ENCODE results near the gene RINL.

RINL gene

DNA sequence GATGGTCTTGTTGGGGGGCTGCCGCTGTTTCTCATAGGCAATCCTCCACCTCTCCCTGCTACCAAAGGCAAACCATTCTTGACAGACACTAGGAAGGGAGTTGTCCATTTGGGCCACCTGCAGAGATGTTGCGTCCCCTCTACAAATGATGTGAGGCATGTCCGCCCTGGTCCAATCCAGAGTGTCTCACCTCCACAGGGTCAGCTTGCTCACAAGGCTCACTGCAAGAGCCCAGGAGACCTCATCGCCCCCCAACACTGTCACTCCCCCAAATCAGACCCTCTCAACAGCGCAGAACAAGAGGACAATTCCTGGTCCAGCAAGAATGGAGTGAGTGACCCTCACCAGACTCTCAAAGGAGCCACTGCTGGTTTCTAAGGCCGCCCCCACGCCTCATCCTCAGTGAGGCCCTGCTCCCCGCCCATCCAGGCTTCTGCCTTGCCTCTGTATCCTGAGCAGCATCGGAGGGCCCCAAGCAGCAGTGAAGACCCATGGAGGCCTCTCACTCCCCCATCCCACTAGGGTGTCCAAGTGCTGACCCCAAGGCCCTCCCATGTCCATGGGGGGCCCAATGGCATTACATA, 34.8 kb downstream of the RINL start:
- TF ChIP-seq, protein P1, sequence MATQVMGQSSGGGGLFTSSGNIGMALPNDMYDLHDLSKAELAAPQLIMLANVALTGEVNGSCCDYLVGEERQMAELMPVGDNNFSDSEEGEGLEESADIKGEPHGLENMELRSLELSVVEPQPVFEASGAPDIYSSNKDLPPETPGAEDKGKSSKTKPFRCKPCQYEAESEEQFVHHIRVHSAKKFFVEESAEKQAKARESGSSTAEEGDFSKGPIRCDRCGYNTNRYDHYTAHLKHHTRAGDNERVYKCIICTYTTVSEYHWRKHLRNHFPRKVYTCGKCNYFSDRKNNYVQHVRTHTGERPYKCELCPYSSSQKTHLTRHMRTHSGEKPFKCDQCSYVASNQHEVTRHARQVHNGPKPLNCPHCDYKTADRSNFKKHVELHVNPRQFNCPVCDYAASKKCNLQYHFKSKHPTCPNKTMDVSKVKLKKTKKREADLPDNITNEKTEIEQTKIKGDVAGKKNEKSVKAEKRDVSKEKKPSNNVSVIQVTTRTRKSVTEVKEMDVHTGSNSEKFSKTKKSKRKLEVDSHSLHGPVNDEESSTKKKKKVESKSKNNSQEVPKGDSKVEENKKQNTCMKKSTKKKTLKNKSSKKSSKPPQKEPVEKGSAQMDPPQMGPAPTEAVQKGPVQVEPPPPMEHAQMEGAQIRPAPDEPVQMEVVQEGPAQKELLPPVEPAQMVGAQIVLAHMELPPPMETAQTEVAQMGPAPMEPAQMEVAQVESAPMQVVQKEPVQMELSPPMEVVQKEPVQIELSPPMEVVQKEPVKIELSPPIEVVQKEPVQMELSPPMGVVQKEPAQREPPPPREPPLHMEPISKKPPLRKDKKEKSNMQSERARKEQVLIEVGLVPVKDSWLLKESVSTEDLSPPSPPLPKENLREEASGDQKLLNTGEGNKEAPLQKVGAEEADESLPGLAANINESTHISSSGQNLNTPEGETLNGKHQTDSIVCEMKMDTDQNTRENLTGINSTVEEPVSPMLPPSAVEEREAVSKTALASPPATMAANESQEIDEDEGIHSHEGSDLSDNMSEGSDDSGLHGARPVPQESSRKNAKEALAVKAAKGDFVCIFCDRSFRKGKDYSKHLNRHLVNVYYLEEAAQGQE (IDR thresholded peaks at IDR 0.05; ENCODE audit: low read depth) = no peak
- TF ChIP-seq CEBPB (IDR thresholded peaks at IDR 0.05) (no peak), RAD21 (IDR thresholded peaks at IDR 0.05; ENCODE audit: low read depth) (no peak), FOXM1 (IDR thresholded peaks at IDR 0.05; ENCODE audit: borderline replicate concordance, low read depth) (no peak), ZBTB7A (IDR thresholded peaks at IDR 0.05; ENCODE audit: low read depth) (no peak), TAF1 (IDR thresholded peaks at IDR 0.05; ENCODE audit: low read depth) (no peak), EP300 (IDR thresholded peaks at IDR 0.05; ENCODE audit: borderline replicate concordance) (no peak), EGR1 (IDR thresholded peaks at IDR 0.05) (no peak), TEAD4 (IDR thresholded peaks at IDR 0.05) (no peak), NFIC (IDR thresholded peaks at IDR 0.05) (no peak), CREB1 (IDR thresholded peaks at IDR 0.05; ENCODE audit: low read depth) (no peak)
- TF ChIP-seq, protein P2, sequence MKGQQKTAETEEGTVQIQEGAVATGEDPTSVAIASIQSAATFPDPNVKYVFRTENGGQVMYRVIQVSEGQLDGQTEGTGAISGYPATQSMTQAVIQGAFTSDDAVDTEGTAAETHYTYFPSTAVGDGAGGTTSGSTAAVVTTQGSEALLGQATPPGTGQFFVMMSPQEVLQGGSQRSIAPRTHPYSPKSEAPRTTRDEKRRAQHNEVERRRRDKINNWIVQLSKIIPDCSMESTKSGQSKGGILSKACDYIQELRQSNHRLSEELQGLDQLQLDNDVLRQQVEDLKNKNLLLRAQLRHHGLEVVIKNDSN (IDR thresholded peaks at IDR 0.05) = no peak

DNA sequence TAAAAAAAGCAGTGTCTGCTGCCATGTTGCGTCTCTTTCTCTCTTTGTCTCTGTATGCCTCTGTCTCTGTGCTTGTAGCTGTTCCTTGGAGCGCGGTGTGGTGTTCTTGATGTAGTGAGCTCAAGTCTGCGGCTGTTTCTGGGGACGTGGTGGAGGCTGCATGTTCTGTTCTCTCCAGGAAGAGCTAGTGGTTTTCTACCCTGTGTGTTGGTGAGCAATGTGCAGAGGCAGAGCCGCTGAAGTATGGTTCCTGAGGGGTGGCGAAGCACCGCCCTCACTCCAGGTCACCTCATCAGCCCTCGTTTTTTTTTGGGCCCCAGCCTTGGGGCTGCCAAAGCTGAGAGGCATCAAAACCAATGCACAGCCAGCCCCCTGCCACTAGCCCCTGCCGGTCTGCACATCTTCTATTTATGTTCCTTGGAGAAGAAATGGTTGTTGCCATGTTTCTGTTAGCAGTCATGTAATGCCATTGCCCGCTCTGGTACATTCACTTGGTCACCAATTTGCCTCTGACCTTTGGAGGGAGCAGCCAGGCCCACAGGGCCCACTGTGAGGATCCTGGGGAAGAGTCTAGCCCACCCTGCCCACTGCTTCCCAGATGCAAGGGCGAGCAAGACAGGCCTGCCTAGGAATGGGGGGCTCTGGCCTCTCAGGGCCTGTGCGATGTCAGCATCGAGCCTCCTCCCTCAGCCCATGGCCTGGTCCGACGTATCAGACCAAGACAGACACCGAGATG, 35.5 kb downstream of the RINL start:
- no peak for TF ChIP-seq EP300 (IDR thresholded peaks at IDR 0.05; ENCODE audit: borderline replicate concordance)
- TF ChIP-seq, protein P3, sequence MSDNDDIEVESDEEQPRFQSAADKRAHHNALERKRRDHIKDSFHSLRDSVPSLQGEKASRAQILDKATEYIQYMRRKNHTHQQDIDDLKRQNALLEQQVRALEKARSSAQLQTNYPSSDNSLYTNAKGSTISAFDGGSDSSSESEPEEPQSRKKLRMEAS (IDR thresholded peaks at IDR 0.05) = no peak

DNA sequence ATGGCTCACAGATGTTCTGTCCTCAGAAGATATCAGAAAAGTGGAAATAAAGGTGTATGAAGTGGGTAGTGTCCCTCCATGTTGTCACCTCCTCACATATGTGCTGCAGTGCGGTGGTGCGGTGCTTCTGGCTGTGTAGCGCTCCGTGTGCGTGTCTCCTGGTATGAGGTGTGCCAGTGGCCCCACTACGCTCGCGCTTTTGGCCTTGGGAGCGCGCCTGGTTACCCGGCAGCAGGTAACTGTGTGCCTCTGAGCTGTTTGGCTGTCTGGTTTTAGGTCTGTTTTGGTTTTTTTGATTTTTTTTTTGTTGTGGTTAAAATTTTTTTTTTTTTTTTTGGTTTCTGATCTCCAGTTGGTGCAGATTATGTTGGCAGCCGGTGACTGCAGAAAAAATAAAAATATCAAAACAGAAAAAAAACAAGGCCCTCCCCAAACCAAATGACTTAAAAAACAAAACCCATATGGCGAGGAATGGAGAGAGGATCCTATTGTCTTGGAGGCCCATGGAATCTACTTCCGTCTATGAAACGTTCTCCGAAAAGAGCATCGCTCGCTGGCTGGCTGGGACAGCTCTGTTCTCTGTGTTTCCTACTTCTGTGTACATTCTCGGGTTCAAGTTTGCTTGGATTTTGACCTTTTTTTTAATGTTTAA, 36.2 kb downstream of the RINL start:
- TF ChIP-seq ZBTB7A (IDR thresholded peaks at IDR 0.05; ENCODE audit: low read depth) (no peak), CEBPB (IDR thresholded peaks at IDR 0.05) (no peak), TEAD4 (IDR thresholded peaks at IDR 0.05) (no peak), TCF12 (IDR thresholded peaks at IDR 0.05; ENCODE audit: low read depth) (no peak), YY1 (IDR thresholded peaks at IDR 0.05; ENCODE audit: low read depth) (no peak), TAF1 (IDR thresholded peaks at IDR 0.05; ENCODE audit: low read depth) (no peak), CREB1 (IDR thresholded peaks at IDR 0.05; ENCODE audit: low read depth) (no peak), FOXM1 (IDR thresholded peaks at IDR 0.05; ENCODE audit: borderline replicate concordance, low read depth) (no peak), RAD21 (IDR thresholded peaks at IDR 0.05; ENCODE audit: low read depth) (no peak), NFIC (IDR thresholded peaks at IDR 0.05) (no peak), EP300 (IDR thresholded peaks at IDR 0.05; ENCODE audit: borderline replicate concordance) (no peak), EGR1 (IDR thresholded peaks at IDR 0.05) (no peak)
- TF ChIP-seq, protein P3 (IDR thresholded peaks at IDR 0.05) = no peak
- TF ChIP-seq, protein P1 (IDR thresholded peaks at IDR 0.05; ENCODE audit: low read depth) = no peak
- TF ChIP-seq, protein P2 (IDR thresholded peaks at IDR 0.05) = no peak

DNA sequence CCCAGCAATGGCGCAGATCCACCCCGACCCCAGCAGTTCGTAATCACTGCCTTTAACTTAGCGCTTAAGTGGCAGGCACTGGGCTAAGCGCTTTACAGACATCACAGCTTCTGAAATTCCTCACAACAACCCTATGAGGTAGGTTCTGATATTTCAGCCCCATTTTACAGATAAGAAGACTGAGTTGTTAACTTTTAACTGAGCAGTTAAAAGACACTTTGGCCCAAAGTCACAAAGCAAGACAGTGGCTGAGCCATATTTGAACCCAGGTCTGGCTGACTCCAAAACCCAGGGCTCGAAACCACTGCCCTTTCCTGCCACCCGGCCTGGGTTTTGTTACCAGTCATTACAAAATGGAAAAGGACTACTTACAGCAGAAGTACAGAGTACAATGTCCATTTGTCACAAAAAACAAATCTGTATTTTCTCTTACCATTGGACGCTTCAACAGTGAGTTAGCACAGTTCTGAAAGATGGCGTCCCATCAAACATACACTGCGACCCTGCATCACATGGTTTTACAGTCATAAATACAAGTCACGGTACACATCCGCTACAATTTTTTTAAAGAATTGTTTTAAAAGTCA, 36.8 kb downstream of the RINL start:
- TF ChIP-seq EP300 (IDR thresholded peaks at IDR 0.05; ENCODE audit: borderline replicate concordance) (no peak), TCF12 (IDR thresholded peaks at IDR 0.05; ENCODE audit: low read depth) (no peak), FOXM1 (IDR thresholded peaks at IDR 0.05; ENCODE audit: borderline replicate concordance, low read depth) (no peak), ZBTB7A (IDR thresholded peaks at IDR 0.05; ENCODE audit: low read depth) (no peak), TAF1 (IDR thresholded peaks at IDR 0.05; ENCODE audit: low read depth) (no peak), CEBPB (IDR thresholded peaks at IDR 0.05) (no peak), EGR1 (IDR thresholded peaks at IDR 0.05) (no peak), RAD21 (IDR thresholded peaks at IDR 0.05; ENCODE audit: low read depth) (no peak)
- TF ChIP-seq, protein P3 (IDR thresholded peaks at IDR 0.05) = no peak
- TF ChIP-seq, protein P2 (IDR thresholded peaks at IDR 0.05) = no peak
- TF ChIP-seq, protein P1 (IDR thresholded peaks at IDR 0.05; ENCODE audit: low read depth) = no peak

Measured in Ishikawa (cell line).